GM12892 (cell line): Measurements from ENCODE around the gene ERVW-1.

Source experiments
- POLR2A ChIP-seq: IDR thresholded peaks from 2 replicates; pipeline ENCODE4 v1.6.1; 2011; ENCODE audit warnings: low read depth, low read length, control low read depth
- POLR2AphosphoS5 ChIP-seq: IDR thresholded peaks from 2 replicates; pipeline ENCODE4 v1.6.1; 2011; ENCODE audit warnings: low read depth, low read length, control low read depth
- TAF1 ChIP-seq: IDR thresholded peaks from 2 replicates; pipeline ENCODE4 v1.6.1; 2011; ENCODE audit warnings: low read depth, mild to moderate bottlenecking, control low read depth, low read length, borderline replicate concordance

GRCh38 chr7:92498557-92498956 is 20.8 kb upstream of the ERVW-1 start:
- TF ChIP-seq POLR2A (no peak), POLR2AphosphoS5 (no peak), TAF1 (no peak)
